Endothelial cell of umbilical vein (primary cell): ENCODE results near the gene SMIM7. TPM values are rescaled to one million over a fixed set of nuclear protein-coding genes. Genes with fewer than 3 reads are reported as not detected.

Experiments used
- BruUV-seq: library from RNA; stranded (reverse); fragments of 400-500 nt; replicated peaks from 2 replicates; lab custom pipeline; 2021; lab: Mats Ljungman, UMichigan
- CTCF ChIA-PET: fragments of 300-600, 350-600 bp; sonication (Branson Sonifier 250); formaldehyde crosslinking; loops from one replicate; lab custom pipeline; 2021; ENCODE audit warnings: antibody characterized with exemption, inconsistent platforms; lab: Charles Lee
- POLR2A ChIA-PET: fragments of 300-600, 350-600 bp; sonication (Branson Sonifier 250); formaldehyde crosslinking; loops from one replicate; lab custom pipeline; 2021; ENCODE audit warnings: antibody characterized with exemption, inconsistent platforms; lab: Charles Lee
- DNase-seq: peaks from one replicate; pipeline ENCODE4 v3.0.0-alpha.2; 2011; ENCODE audit warnings: low read depth, low spot score
- FAIRE-seq: peaks from 2 replicates; lab custom pipeline; 2011; peaks lifted over from hg19 to GRCh38; lab: Jason Lieb, UNC
- H2AFZ ChIP-seq: 2 replicates; pipeline ENCODE4 v1.6.0; 2012; ENCODE audit warnings: low read depth, low read length, control low read depth, inconsistent platforms
- H3K27ac ChIP-seq: 2 replicates; pipeline ENCODE4 v1.5.1; 2011; ENCODE audit warnings: low read depth, mild to moderate bottlenecking, control low read depth, low read length, moderate library complexity; ENCODE audit not compliant: insufficient read depth
- H3K27me3 ChIP-seq, 2 experiments: 2 replicates each; pipeline versions ENCODE4 v1.6.0 to v1.6.1; 2011; ENCODE audit warnings: low read length in 2 of 2, mixed read lengths in 1 of 2; ENCODE audit not compliant: control insufficient read depth in 2 of 2, insufficient read depth in 2 of 2
- H3K36me3 ChIP-seq, 2 experiments: 2 replicates in 1 of 2; 3 replicates in 1 of 2; pipeline ENCODE4 v1.5.1; 2011; ENCODE audit warnings: low read length in 2 of 2, mild to moderate bottlenecking in 1 of 2, moderate library complexity in 1 of 2; ENCODE audit not compliant: control insufficient read depth in 2 of 2, insufficient read depth in 2 of 2; ENCODE audit errors: extremely low read depth in 1 of 2
- H3K4me1 ChIP-seq: 3 replicates; pipeline ENCODE4 v1.5.1; 2011; ENCODE audit warnings: mild to moderate bottlenecking, low read length; ENCODE audit not compliant: control insufficient read depth, insufficient read depth; ENCODE audit errors: extremely low read depth
- H3K4me2 ChIP-seq: 2 replicates; pipeline ENCODE4 v1.6.1; 2011; ENCODE audit warnings: low read length, control low read depth, mixed read lengths; ENCODE audit not compliant: insufficient read depth
- H3K4me3 ChIP-seq, 3 experiments: fragments of 200-600 bp in 1 of 3; sonication (generic), shearing (Covaris generic) in 1 of 3; replicated peaks in 1 of 3; 2 replicates each; pipeline ENCODE4 v1.5.1; 2011 to 2016; ENCODE audit warnings: control low read depth in 3 of 3, low read length in 3 of 3, mild to moderate bottlenecking in 2 of 3, inconsistent platforms in 1 of 3, low read depth in 1 of 3, moderate library complexity in 1 of 3; ENCODE audit not compliant: insufficient read depth in 1 of 3
- H3K79me2 ChIP-seq: 2 replicates; pipeline ENCODE4 v1.6.0; 2012; ENCODE audit warnings: low read length, inconsistent platforms; ENCODE audit not compliant: control insufficient read depth, insufficient read depth
- H3K9ac ChIP-seq: replicated peaks from 2 replicates; pipeline ENCODE3; 2011; ENCODE audit warnings: low read length, control low read depth; ENCODE audit not compliant: insufficient read depth; ENCODE audit errors: extremely low read depth
- H3K9me1 ChIP-seq: replicated peaks from 3 replicates; pipeline ENCODE4 v1.6.0; 2011; ENCODE audit warnings: mild to moderate bottlenecking, low read length; ENCODE audit not compliant: control insufficient read depth, insufficient read depth; ENCODE audit errors: extremely low read depth
- H3K9me3 ChIP-seq: replicated peaks from 2 replicates; pipeline ENCODE4 v1.5.1; 2012; ENCODE audit warnings: low read length, inconsistent platforms; ENCODE audit not compliant: control insufficient read depth, insufficient read depth
- H4K20me1 ChIP-seq: replicated peaks from 2 replicates; pipeline ENCODE3; 2011; ENCODE audit warnings: mild to moderate bottlenecking, low read length; ENCODE audit not compliant: control insufficient read depth, insufficient read depth; ENCODE audit errors: extremely low read depth
- EZH2 ChIP-seq: IDR thresholded peaks from 2 replicates; pipeline ENCODE4 v1.6.1; 2012; ENCODE audit warnings: borderline replicate concordance, low read depth, mild to moderate bottlenecking, moderate library complexity, low read length, inconsistent platforms; ENCODE audit not compliant: severe bottlenecking
- FOS ChIP-seq: IDR thresholded peaks from 2 replicates; pipeline ENCODE4 v1.6.1; 2011; ENCODE audit warnings: mild to moderate bottlenecking, low read length, moderate library complexity, borderline replicate concordance; ENCODE audit not compliant: insufficient read depth
- GATA2 ChIP-seq: IDR thresholded peaks from 2 replicates; pipeline ENCODE4 v1.7.0; 2011; ENCODE audit warnings: low read depth, mild to moderate bottlenecking, moderate library complexity, mixed read lengths, low read length; ENCODE audit not compliant: insufficient read length, insufficient read depth
- JUN ChIP-seq: IDR thresholded peaks from 2 replicates; pipeline ENCODE4 v1.6.1; 2011; ENCODE audit warnings: borderline replicate concordance, low read depth; ENCODE audit not compliant: insufficient read length, insufficient read depth
- MAX ChIP-seq: IDR thresholded peaks from 2 replicates; pipeline ENCODE4 v1.6.1; 2011; ENCODE audit not compliant: insufficient read depth, insufficient read length
- MYC ChIP-seq: IDR thresholded peaks from one replicate; pipeline ENCODE4 v1.6.1; 2011; ENCODE audit warnings: mild to moderate bottlenecking, low read depth, low read length
- POLR2A ChIP-seq: IDR thresholded peaks from 2 replicates; pipeline ENCODE4 v1.6.1; 2012; ENCODE audit warnings: low read depth, mild to moderate bottlenecking, control low read depth, low read length
- POLR2AphosphoS5 ChIP-seq: IDR thresholded peaks from 2 replicates; pipeline ENCODE4 v1.6.1; 2012; ENCODE audit warnings: low read depth, mild to moderate bottlenecking, control low read depth, low read length, moderate library complexity; ENCODE audit not compliant: insufficient read depth
- dilution Hi-C: fragments of 300-500 bp; cut with MboI; formaldehyde crosslinking; loops from one replicate; pipeline ENCODE4 v1.15.0; 2019; ENCODE audit warnings: low sequenced_read_pairs; ENCODE audit not compliant: extremely low pct_ligation_motif_present
- intact Hi-C: fragments of 100-400 bp; cut with micrococcal nuclease; formaldehyde crosslinking; loops from one replicate; pipeline ENCODE4 v1.10.0; 2022
- polyA plus RNA-seq, 4 experiments: library from polyadenylated mRNA; depleted of rRNA in 3 of 4; stranded (reverse) in 3 of 4; unstranded in 1 of 4; fragments of >200 nt; gene quantifications; 2 replicates each; pipeline versions ENCODE4 v1.2.1 to v1.2.3, GENCODE V29; 2011 to 2012; ENCODE audit warnings: missing spikeins in 1 of 4
- total RNA-seq: library from RNA; stranded (reverse); gene quantifications from 2 replicates; pipeline ENCODE4 v1.2.3, GENCODE V29; 2021
- TF ChIP-seq, protein P1 (sequence below), 2 donors: IDR thresholded peaks; 1 replicate in 1 of 2; 2 replicates in 1 of 2; pipeline ENCODE4 v1.5.1; 2011; ENCODE audit warnings: low read length in 2 of 2, mild to moderate bottlenecking in 2 of 2, moderate library complexity in 2 of 2, control low read depth in 1 of 2, inconsistent platforms in 1 of 2, low read depth in 1 of 2; ENCODE audit not compliant: insufficient read depth in 1 of 2; ENCODE audit errors: extremely low read depth in 1 of 2

Gene SMIM7
- total and polyA plus RNA-seq, 2 donors (not counting 3 experiments of a cell fraction or from before 2014, with no cell fraction given): 51.1 to 62.0 TPM

- intact Hi-C loops: no loop called here
- Histone ChIP-seq H3K9me1 (no peaks in the 10 kb centered on the region), H3K27me3 (no peaks in the 10 kb centered on the region), H3K36me3 (peaks cover 13 to 29% of the 10 kb centered on the region in 2 experiments), H3K79me2 (peaks cover 27% of the 10 kb centered on the region), H3K4me3 (no peak overlapping the region), H3K9me3 (no peaks in the 10 kb centered on the region), H3K4me2 (no peak overlapping the region), H3K4me1 (peaks cover 11% of the 10 kb centered on the region), H3K27ac (no peak overlapping the region), H2AFZ (no peak overlapping the region), H4K20me1 (peaks cover 2% of the 10 kb centered on the region), H3K9ac (no peak overlapping the region)
- POLR2A ChIA-PET: no interaction called here
- TF ChIP-seq EZH2: no peak
- no peak for TF ChIP-seq MYC
- FAIRE-seq: no peak
- CTCF ChIA-PET: no interaction called here
- BruUV-seq: no TSS peak
- dilution Hi-C loops: no loop called here
- DNase-seq: no peak
Measured at GRCh38 chr19:16655727-16656126, 4.2 kb downstream of the SMIM7 start.

DNA sequence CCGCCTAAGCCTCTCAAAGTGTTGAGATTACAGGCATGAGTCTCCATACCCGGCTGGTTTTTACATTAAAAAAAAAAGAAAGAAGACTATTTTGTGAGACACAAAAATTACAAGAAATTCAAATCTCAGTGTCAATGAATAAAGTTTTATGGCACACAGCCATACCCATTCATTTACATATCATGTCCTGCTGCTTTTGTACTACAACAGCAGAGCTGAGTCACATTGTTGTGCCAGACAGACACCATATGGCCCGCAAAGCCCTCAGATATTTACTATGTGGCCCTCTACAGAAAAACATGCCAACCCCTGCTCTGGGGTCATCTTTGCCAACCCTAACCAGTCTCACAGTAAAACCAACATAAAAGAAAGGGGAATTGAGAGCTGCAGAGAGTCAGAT lies 5.3 kb downstream of the SMIM7 start:
- H3K4me2 ChIP-seq: no peak overlapping the region
- no peaks in the 10 kb centered on the region for H3K27me3 ChIP-seq
- dilution Hi-C loops: no loop called here
- peaks cover 7% of the 10 kb centered on the region for H3K4me1 ChIP-seq
- ChIA-PET POLR2A (no interaction called here), CTCF (no interaction called here)
- no peak overlapping the region for H3K4me3 ChIP-seq
- H3K9me1 ChIP-seq: no peaks in the 10 kb centered on the region
- peaks cover 2% of the 10 kb centered on the region for H4K20me1 ChIP-seq
- DNase-seq (no peak), FAIRE-seq (no peak)
- intact Hi-C loops: no loop called here
- peaks cover 14 to 29% of the 10 kb centered on the region in 2 experiments for H3K36me3 ChIP-seq
- H3K27ac ChIP-seq: no peak overlapping the region
- no peak overlapping the region for H3K9ac ChIP-seq
- H2AFZ ChIP-seq: no peak overlapping the region
- BruUV-seq: no TSS peak
- no peak for TF ChIP-seq JUN
- no peak for TF ChIP-seq MAX
- no peak for TF ChIP-seq POLR2AphosphoS5
- TF ChIP-seq, protein P1, sequence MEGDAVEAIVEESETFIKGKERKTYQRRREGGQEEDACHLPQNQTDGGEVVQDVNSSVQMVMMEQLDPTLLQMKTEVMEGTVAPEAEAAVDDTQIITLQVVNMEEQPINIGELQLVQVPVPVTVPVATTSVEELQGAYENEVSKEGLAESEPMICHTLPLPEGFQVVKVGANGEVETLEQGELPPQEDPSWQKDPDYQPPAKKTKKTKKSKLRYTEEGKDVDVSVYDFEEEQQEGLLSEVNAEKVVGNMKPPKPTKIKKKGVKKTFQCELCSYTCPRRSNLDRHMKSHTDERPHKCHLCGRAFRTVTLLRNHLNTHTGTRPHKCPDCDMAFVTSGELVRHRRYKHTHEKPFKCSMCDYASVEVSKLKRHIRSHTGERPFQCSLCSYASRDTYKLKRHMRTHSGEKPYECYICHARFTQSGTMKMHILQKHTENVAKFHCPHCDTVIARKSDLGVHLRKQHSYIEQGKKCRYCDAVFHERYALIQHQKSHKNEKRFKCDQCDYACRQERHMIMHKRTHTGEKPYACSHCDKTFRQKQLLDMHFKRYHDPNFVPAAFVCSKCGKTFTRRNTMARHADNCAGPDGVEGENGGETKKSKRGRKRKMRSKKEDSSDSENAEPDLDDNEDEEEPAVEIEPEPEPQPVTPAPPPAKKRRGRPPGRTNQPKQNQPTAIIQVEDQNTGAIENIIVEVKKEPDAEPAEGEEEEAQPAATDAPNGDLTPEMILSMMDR (IDR thresholded peaks at IDR 0.05; ENCODE audit: extremely low read depth in 1 of 2, insufficient read depth in 1 of 2, low read depth in 1 of 2, low read length in 2 of 2): no peak
- TF ChIP-seq GATA2: no peak
- no peak for TF ChIP-seq POLR2A
- no peak for TF ChIP-seq FOS
- no peak for TF ChIP-seq MYC
- no peaks in the 10 kb centered on the region for H3K9me3 ChIP-seq
- H3K79me2 ChIP-seq: peaks cover 27% of the 10 kb centered on the region
